ENCODE data around the gene PDE4D.

PDE4D gene

DNA sequence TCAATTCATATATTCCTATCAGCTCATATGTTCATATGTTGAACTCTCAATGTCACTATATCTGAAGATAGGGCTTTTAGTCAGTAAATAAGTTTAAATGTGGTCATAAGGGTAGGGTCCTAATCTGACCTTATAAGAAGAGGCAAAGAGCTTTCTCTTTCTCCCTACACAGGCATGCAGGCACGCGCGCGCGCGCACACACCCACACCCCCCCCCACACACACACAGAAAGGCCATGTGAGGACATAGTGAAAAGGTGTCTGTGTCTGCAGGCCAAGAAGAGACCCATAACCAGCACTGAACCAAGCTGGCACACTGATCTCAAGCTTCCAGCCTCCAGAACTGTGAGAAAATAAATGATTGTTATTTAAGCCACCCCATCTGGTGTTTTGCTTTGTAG, 76.0 kb downstream of the PDE4D start:
- TF ChIP-seq, protein P1, sequence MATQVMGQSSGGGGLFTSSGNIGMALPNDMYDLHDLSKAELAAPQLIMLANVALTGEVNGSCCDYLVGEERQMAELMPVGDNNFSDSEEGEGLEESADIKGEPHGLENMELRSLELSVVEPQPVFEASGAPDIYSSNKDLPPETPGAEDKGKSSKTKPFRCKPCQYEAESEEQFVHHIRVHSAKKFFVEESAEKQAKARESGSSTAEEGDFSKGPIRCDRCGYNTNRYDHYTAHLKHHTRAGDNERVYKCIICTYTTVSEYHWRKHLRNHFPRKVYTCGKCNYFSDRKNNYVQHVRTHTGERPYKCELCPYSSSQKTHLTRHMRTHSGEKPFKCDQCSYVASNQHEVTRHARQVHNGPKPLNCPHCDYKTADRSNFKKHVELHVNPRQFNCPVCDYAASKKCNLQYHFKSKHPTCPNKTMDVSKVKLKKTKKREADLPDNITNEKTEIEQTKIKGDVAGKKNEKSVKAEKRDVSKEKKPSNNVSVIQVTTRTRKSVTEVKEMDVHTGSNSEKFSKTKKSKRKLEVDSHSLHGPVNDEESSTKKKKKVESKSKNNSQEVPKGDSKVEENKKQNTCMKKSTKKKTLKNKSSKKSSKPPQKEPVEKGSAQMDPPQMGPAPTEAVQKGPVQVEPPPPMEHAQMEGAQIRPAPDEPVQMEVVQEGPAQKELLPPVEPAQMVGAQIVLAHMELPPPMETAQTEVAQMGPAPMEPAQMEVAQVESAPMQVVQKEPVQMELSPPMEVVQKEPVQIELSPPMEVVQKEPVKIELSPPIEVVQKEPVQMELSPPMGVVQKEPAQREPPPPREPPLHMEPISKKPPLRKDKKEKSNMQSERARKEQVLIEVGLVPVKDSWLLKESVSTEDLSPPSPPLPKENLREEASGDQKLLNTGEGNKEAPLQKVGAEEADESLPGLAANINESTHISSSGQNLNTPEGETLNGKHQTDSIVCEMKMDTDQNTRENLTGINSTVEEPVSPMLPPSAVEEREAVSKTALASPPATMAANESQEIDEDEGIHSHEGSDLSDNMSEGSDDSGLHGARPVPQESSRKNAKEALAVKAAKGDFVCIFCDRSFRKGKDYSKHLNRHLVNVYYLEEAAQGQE (IDR thresholded peaks at IDR 0.05; ENCODE audit: insufficient replicate concordance, low read depth), result no peak
- TF ChIP-seq, protein P2, sequence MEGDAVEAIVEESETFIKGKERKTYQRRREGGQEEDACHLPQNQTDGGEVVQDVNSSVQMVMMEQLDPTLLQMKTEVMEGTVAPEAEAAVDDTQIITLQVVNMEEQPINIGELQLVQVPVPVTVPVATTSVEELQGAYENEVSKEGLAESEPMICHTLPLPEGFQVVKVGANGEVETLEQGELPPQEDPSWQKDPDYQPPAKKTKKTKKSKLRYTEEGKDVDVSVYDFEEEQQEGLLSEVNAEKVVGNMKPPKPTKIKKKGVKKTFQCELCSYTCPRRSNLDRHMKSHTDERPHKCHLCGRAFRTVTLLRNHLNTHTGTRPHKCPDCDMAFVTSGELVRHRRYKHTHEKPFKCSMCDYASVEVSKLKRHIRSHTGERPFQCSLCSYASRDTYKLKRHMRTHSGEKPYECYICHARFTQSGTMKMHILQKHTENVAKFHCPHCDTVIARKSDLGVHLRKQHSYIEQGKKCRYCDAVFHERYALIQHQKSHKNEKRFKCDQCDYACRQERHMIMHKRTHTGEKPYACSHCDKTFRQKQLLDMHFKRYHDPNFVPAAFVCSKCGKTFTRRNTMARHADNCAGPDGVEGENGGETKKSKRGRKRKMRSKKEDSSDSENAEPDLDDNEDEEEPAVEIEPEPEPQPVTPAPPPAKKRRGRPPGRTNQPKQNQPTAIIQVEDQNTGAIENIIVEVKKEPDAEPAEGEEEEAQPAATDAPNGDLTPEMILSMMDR (IDR thresholded peaks at IDR 0.05; ENCODE audit: insufficient read depth, low read length), result no peak
- TF ChIP-seq GABPA (IDR thresholded peaks at IDR 0.05; ENCODE audit: low read depth) (no peak), POLR2AphosphoS5 (IDR thresholded peaks at IDR 0.05; ENCODE audit: low read depth) (no peak), SPI1 (IDR thresholded peaks at IDR 0.05; ENCODE audit: borderline replicate concordance, low read depth) (no peak)
- Histone ChIP-seq H3K27me3 (ENCODE audit: insufficient read depth, poor library complexity, severe bottlenecking) (no peaks in the 10 kb centered on the region), H3K27ac (replicated peaks) (no peak overlapping the region), H3K4me3 (replicated peaks; ENCODE audit: insufficient read depth, low read length) (no peak overlapping the region)
- no peak for DNase-seq (ENCODE audit: low read depth in 1 of 2, low spot score in 1 of 2)

DNA sequence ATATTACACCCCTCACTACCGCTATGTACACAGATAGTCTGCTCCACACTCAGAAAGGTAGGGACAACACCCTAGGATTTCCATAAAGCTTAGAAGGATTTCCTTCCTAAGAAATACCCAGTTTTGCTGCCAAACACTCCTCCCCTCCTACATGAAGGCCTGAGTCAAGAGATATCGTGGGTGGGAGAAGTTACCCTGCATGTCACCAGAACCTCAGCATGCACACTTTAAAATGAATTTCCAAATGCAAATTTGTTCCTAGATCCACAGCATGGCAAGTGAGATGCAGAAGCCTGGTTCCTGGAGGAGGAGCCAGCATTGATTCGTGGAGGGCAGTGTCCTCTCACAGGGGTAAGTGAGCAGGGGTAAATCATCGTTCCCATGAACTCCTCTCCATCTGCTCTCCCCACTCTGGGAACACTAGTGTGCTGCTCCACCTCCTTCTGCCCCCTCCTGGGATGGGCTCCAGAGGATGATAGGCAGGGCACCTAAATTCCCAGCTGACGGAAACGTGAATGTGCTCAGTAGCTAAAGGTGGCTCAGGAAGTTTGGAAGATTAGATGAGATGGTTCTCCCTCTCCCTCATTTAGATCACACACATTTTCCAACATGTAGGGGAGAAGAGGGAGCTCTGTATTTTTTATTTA, 76.7 kb downstream of the PDE4D start:
- no peak for DNase-seq (ENCODE audit: low read depth in 1 of 2, low spot score in 1 of 2)
- Histone ChIP-seq H3K27ac (replicated peaks) (no peak overlapping the region), H3K4me3 (replicated peaks; ENCODE audit: insufficient read depth, low read length) (no peak overlapping the region), H3K27me3 (ENCODE audit: insufficient read depth, poor library complexity, severe bottlenecking) (no peaks in the 10 kb centered on the region)
- TF ChIP-seq, protein P1 (IDR thresholded peaks at IDR 0.05; ENCODE audit: insufficient replicate concordance, low read depth), result no peak
- TF ChIP-seq GABPA (IDR thresholded peaks at IDR 0.05; ENCODE audit: low read depth) (no peak), SPI1 (IDR thresholded peaks at IDR 0.05; ENCODE audit: borderline replicate concordance, low read depth) (no peak)

DNA sequence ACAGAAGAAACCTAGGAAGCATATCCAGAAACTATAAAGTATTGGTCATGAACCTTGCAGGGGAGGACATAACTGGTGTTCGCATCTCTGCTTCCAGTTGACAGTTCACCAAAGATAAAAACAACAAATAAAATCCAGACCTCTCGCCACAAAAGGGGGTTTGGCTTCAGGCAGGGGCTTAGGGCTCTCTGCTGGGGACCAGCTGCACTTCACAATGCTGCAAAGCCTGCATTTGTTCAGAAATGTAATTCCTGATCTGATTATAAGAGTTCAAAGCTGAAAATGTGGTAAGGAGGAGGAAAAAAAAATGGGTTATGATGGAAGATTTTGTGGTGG, 79.0 kb downstream of the PDE4D start:
- DNase-seq (ENCODE audit: low read depth in 1 of 2, low spot score in 1 of 2), result no peak
- Histone ChIP-seq H3K4me3 (replicated peaks; ENCODE audit: insufficient read depth, low read length) (no peak overlapping the region), H3K27me3 (ENCODE audit: insufficient read depth, poor library complexity, severe bottlenecking) (no peaks in the 10 kb centered on the region), H3K27ac (replicated peaks) (no peak overlapping the region)
- TF ChIP-seq GABPA (IDR thresholded peaks at IDR 0.05; ENCODE audit: low read depth) (no peak), POLR2AphosphoS5 (IDR thresholded peaks at IDR 0.05; ENCODE audit: low read depth) (no peak)
- TF ChIP-seq, protein P1 (IDR thresholded peaks at IDR 0.05; ENCODE audit: insufficient replicate concordance, low read depth), result no peak
- TF ChIP-seq, protein P2 (IDR thresholded peaks at IDR 0.05; ENCODE audit: insufficient read depth, low read length), result no peak
